Uterus (tissue), 4 donors: ENCODE measurements around the gene FAHD1. TPM values are rescaled to one million over a fixed set of nuclear protein-coding genes. Genes with fewer than 3 reads are reported as not detected.

Experiments used
- DNase-seq, 2 donors: peaks; one replicate each; pipeline ENCODE4 v3.0.0-alpha.2; 2019 to 2020
- H3K27ac ChIP-seq, 2 donors: fragments of 200-600 bp; sonication (generic); 1 replicate in 1 of 2; 2 replicates in 1 of 2; pipeline ENCODE4 v1.5.1; 2016 to 2018
- H3K27me3 ChIP-seq, 2 donors: fragments of 200-600 bp; sonication (generic); one replicate each; pipeline ENCODE4 v1.5.1; 2018 to 2019; ENCODE audit warnings: control low read depth in 1 of 2
- H3K36me3 ChIP-seq, 2 donors: fragments of 200-600 bp; sonication (generic); one replicate each; pipeline ENCODE4 v1.5.1; 2019; ENCODE audit warnings: control low read depth in 1 of 2
- H3K4me1 ChIP-seq, 2 donors: fragments of 200-600 bp; sonication (generic); one replicate each; pipeline ENCODE4 v1.5.1; 2018 to 2019; ENCODE audit warnings: control low read depth in 1 of 2
- H3K4me3 ChIP-seq, 2 donors: fragments of 200-600 bp; sonication (generic); 1 replicate in 1 of 2; 2 replicates in 1 of 2; pipeline ENCODE4 v1.5.1; 2018 to 2019; ENCODE audit warnings: mild to moderate bottlenecking in 1 of 2
- H3K9me3 ChIP-seq, 2 donors: fragments of 200-600 bp; sonication (generic); one replicate each; pipeline ENCODE4 v1.5.1; 2019; ENCODE audit warnings: control low read depth in 1 of 2
- POLR2A ChIP-seq, 2 donors: fragments of 450-650 bp; IDR thresholded peaks; one replicate each; pipeline ENCODE4 v1.6.1; 2016; ENCODE audit warnings: antibody characterized with exemption in 2 of 2, mild to moderate bottlenecking in 1 of 2, moderate library complexity in 1 of 2
- intact Hi-C: fragments of 100-400 bp; cut with DNase I; formaldehyde crosslinking; loops from one replicate; pipeline ENCODE4 v1.15.1; 2023; ENCODE audit warnings: low total_unique reads
- total RNA-seq, 4 donors: library from RNA; depleted of rRNA in 3 of 4; stranded (reverse); fragments of >200 nt in 3 of 4; gene quantifications; one replicate each; pipeline versions ENCODE4 v1.1.0 to v1.2.4, GENCODE V29; 2014 to 2023
- TF ChIP-seq, protein P1 (sequence below), 4 experiments: fragments of 200-600 bp in 2 of 4; fragments of 450-650 bp in 2 of 4; sonication (generic) in 2 of 4; IDR thresholded peaks; one replicate each; pipeline ENCODE4 v1.5.1; 2016 to 2019; ENCODE audit warnings: antibody characterized with exemption in 4 of 4, mild to moderate bottlenecking in 2 of 4, moderate library complexity in 1 of 4
- donor health status: DM: yes; HTN: yes; CAD: no.

The FAHD1 gene
- 100 to 1,000 TPM in 1 of 4 donors, 10 to 100 TPM in 2, 1 to 10 TPM in 1; 3.5 to 115 (median 22.2) TPM for total RNA-seq

DNA sequence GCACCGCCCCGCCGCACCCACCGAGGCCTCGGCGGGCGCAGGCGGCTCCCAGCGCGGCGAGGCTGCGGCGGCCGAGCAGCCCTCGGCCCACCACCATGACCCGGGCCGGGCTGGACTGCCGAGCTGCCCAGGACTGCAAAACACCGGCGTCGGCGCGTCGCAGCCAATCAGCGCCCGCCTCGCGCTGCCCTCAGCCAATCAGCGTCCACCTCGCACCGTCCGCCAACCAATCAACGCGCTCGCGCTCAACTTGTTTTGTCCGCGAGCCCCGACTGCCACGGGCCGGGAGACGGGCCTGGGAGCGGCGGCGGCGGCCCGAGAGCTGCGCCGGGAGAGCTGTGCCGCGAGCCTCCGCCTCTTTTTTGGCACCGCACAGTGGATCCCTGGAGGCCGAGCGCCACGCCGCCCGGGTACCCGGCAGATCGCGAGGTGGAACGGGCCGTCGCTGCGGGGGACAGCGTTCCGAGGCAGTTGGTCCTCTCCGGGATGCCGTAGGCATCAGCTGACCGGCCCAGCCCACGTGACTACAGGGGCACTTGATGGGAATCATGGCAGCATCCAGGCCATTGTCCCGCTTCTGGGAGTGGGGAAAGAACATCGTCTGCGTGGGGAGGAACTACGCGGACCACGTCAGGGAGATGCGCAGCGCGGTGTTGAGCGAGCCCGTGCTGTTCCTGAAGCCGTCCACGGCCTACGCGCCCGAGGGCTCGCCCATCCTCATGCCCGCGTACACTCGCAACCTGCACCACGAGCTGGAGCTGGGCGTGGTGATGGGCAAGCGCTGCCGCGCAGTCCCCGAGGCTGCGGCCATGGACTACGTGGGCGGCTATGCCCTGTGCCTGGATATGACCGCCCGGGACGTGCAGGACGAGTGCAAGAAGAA, at the start of gene FAHD1, which contains the start of gene HAGH:
TSS of gene FAHD1 (plus strand) at position 516 of the 883 bp plus-strand sequence. CDS start at position 549, 33 bp downstream.
TSS of gene HAGH (minus strand) at position 135 of the 883 bp plus-strand sequence. CDS start at position 97, 38 bp downstream.
- peaks cover 0 to 12% of the 10 kb centered on the region in 2 donors for H3K4me1 ChIP-seq
- peak within 1 kb of the TSS; percentile 95 to 96 for H3K4me3 ChIP-seq

DNA sequence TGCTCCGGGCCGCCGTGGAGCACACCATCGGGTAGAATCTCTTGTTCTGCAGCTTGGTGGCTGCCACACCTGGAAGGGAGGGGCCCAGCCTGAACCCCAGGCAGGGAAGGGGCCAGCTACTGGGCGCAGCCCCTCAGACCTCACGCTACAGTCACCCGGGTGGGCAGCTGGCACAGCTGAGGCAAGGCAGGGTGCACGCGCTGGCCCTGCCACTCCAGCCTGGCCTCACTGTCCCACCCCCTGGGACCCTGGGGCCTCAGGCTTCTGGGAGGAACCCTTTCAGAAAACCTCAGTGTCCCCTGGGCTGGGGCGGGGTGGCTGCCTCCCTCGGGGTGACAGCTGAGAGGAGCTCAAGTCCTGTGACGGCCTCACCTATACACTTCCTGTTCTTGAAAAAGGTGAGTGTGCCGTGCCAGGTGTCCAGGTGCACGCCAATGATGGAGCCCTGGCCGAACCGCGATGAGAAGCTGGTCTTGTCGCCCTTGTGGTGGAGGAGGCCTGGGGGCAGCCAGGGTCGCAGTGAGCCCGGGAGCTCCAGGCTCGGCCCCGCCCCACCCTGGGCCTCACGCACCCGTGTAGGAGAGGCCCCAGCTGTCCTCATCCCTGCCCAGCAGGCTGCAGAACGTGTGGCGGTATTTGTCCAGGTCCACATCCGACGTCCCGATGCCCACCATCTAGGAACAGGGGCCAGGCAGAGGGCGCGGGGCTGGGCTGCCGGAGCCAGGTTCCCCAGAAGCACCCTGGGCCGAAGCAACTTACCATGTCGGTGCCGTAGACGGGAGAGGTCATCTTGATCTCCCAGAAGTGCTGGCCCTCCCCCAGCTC, 49.4 kb upstream of the FAHD1 start:
- Histone ChIP-seq H3K4me1 (peaks cover 0 to 18% of the 10 kb centered on the region in 2 donors), H3K27ac (no peak overlapping the region), H3K4me3 (no peak overlapping the region), H3K36me3 (no peaks in the 10 kb centered on the region), H3K9me3 (no peaks in the 10 kb centered on the region), H3K27me3 (no peaks in the 10 kb centered on the region)
- intact Hi-C loops = no loop called here
- no peak for DNase-seq
- TF ChIP-seq POLR2A (IDR thresholded peaks at IDR 0.05) = no peak
- TF ChIP-seq, protein P1, sequence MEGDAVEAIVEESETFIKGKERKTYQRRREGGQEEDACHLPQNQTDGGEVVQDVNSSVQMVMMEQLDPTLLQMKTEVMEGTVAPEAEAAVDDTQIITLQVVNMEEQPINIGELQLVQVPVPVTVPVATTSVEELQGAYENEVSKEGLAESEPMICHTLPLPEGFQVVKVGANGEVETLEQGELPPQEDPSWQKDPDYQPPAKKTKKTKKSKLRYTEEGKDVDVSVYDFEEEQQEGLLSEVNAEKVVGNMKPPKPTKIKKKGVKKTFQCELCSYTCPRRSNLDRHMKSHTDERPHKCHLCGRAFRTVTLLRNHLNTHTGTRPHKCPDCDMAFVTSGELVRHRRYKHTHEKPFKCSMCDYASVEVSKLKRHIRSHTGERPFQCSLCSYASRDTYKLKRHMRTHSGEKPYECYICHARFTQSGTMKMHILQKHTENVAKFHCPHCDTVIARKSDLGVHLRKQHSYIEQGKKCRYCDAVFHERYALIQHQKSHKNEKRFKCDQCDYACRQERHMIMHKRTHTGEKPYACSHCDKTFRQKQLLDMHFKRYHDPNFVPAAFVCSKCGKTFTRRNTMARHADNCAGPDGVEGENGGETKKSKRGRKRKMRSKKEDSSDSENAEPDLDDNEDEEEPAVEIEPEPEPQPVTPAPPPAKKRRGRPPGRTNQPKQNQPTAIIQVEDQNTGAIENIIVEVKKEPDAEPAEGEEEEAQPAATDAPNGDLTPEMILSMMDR (IDR thresholded peaks at IDR 0.05) = no peak

More for the DNA sequence above, at the start of gene FAHD1, which contains the start of gene HAGH:
- no peaks in the 10 kb centered on the region for H3K27me3 ChIP-seq
- H3K36me3 ChIP-seq = no peaks in the 10 kb centered on the region
- H3K9me3 ChIP-seq = no peaks in the 10 kb centered on the region
- intact Hi-C loops = no loop called here
- peak; percentile 25 to 52 for TF ChIP-seq POLR2A (IDR thresholded peaks at IDR 0.05)
- TF ChIP-seq, protein P1 (IDR thresholded peaks at IDR 0.05) = peak in 1 of 4 experiments; percentile 28
- peak; percentile 89 to 93 for DNase-seq
- H3K27ac ChIP-seq = peak within 1 kb of the TSS; percentile 75 to 81

DNA sequence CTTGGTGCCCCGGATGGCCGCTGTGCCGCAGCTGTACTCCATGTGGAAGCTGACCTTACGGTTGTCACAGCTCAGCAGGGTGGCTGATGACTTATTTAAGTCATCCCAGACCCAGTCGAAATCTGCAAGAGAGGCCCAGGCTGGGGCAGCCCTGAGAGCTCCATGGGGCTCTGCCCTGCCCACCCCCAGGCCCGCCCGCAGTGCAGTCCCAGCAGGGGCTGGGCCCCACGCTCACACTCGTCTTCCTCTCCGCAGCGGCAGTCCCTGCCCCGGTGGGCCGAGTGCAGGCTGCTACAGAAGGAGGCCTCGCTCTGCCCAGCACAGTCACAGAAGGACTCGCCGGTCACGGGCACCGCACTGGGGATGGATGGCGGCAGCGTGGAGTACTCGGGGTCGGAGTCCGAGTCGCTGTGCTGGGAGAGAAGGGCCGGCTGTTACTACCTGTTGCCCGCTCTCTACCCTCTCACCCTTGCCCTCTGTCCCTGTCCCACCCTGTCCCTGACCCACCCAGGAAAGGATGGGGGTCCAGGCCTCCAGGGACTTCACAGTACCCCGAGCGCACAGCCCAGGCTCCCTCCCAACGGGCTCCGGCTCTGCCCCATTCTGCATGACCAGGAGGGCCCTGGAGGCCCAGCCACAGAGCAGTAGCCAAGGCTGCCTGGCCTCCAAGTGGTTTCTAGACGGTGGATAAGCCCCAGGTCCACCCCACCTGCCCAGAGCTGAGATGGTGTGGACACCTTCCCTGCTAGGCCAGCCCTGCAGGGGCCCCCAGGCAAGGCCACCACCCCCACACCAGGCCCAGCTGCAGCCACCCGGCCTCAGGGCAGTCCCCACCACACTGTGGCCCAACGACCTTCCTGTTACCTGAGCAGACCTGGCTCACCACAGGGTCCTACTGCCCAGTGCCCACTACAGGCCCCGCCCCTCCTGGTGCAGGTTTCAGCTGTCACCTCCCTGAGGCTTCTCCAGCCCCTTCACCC, 48.5 kb upstream of the FAHD1 start:
- Histone ChIP-seq H3K9me3 (no peaks in the 10 kb centered on the region), H3K27ac (no peak overlapping the region), H3K36me3 (no peaks in the 10 kb centered on the region), H3K4me1 (peaks cover 0 to 17% of the 10 kb centered on the region in 2 donors), H3K4me3 (no peak overlapping the region), H3K27me3 (no peaks in the 10 kb centered on the region)
- TF ChIP-seq, protein P1 (IDR thresholded peaks at IDR 0.05) = no peak
- no peak for TF ChIP-seq POLR2A (IDR thresholded peaks at IDR 0.05)
- intact Hi-C loops = no loop called here
- DNase-seq = no peak

DNA sequence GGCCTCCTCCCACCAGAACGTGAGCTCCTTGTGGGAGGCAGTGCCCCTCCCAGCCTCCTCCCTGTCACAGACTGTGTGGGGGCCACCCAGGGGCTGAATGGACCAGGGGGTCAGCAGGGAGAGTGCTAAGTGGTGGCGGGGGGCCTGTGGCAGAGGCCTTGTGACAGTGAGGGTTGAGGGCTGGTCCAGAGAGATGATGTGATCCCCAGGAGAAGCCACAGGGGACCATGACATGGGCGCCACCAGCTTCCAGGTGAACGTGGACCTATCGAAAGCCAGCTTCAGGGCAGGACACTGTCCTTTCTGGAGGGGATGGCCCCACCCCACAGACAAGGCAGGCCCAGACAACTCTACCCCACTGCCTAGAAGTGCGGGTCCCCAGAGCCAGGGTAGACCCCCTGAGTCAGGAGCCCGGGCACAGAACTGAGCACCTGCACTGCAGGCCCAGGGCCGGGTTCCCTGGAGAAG, 47.7 kb upstream of the FAHD1 start:
- Histone ChIP-seq H3K27me3 (no peaks in the 10 kb centered on the region), H3K4me3 (no peak overlapping the region), H3K36me3 (no peaks in the 10 kb centered on the region), H3K27ac (no peak overlapping the region), H3K4me1 (peaks cover 0 to 9% of the 10 kb centered on the region in 2 donors), H3K9me3 (no peaks in the 10 kb centered on the region)
- TF ChIP-seq, protein P1 (IDR thresholded peaks at IDR 0.05) = no peak
- no peak for TF ChIP-seq POLR2A (IDR thresholded peaks at IDR 0.05)
- no peak for DNase-seq
- intact Hi-C loops = no loop called here
